Measurements from ENCODE around the gene DNAAF5. TPM values are rescaled to one million over a fixed set of nuclear protein-coding genes. Genes with fewer than 3 reads are reported as not detected.
A peak's percentile ranks its signal among the peaks of the same experiment; 100 is the strongest.

Gene DNAAF5
- total RNA-seq, 1 donor from 2014 or later: 59.7 TPM

DNA sequence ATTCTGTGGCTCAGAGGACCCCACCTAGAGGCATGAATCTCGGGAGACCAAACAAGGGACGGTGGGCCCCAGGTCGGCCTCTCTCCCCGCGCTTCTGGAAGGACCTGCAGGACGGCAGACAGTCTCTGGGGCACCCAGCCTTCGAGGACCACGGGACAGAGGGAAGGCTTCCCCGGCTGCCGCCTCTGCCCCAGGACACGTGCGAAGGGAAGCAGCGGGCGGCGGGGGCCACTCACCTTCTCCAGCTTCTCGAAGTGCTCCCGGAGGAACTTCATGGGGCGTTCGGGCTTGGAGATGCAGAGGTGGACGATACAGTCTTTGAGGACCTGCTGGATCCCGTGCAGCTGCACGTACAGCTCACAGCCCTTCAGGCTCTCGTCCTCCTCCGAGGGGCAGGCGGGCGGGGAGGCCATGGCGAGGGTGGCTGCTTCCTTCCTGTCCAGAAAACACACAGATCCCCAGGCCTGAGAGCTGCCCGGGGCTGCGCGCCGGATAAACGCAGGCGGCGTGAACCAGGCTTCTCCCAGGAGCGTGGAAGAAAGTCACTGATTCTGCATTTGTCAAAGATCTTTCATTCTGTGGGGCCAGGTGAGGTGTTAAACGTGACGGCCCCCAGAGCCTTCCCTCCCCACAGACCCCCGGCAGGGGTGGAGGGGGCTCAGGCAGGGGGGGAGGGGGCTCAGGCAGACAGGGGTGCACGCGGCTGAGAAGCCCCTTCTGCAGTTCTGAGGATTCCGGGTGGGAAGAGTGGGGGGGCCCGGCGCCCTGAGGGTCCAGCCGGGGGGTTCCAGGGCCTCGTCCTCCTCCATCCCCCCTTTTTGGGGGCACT is 15.2 kb upstream of the DNAAF5 start:
- DNase-seq (ENCODE audit: low read depth): no peak
- H3K36me3 ChIP-seq (ENCODE audit: control insufficient read depth, insufficient read depth, low read length): no peaks in the 10 kb centered on the region
- H3K27me3 ChIP-seq (ENCODE audit: control insufficient read depth, insufficient read depth, low read length): no peaks in the 10 kb centered on the region
- H3K4me3 ChIP-seq (ENCODE audit: low read depth, low read length): peak overlapping the region; percentile 31
- no peak for TF ChIP-seq CTCF (IDR thresholded peaks at IDR 0.05; ENCODE audit: insufficient read depth, low read length, poor library complexity, severe bottlenecking)

- Histone ChIP-seq H3K27me3 (ENCODE audit: control insufficient read depth, insufficient read depth, low read length) (no peaks in the 10 kb centered on the region), H3K36me3 (ENCODE audit: control insufficient read depth, insufficient read depth, low read length) (no peaks in the 10 kb centered on the region), H3K4me3 (ENCODE audit: low read depth, low read length) (peak overlapping the region; percentile 31)
- no peak for DNase-seq (ENCODE audit: low read depth)
- no peak for TF ChIP-seq CTCF (IDR thresholded peaks at IDR 0.05; ENCODE audit: insufficient read depth, low read length, poor library complexity, severe bottlenecking)
Measured at GRCh38 chr7:711922-712380, 14.5 kb upstream of the DNAAF5 start.

DNA sequence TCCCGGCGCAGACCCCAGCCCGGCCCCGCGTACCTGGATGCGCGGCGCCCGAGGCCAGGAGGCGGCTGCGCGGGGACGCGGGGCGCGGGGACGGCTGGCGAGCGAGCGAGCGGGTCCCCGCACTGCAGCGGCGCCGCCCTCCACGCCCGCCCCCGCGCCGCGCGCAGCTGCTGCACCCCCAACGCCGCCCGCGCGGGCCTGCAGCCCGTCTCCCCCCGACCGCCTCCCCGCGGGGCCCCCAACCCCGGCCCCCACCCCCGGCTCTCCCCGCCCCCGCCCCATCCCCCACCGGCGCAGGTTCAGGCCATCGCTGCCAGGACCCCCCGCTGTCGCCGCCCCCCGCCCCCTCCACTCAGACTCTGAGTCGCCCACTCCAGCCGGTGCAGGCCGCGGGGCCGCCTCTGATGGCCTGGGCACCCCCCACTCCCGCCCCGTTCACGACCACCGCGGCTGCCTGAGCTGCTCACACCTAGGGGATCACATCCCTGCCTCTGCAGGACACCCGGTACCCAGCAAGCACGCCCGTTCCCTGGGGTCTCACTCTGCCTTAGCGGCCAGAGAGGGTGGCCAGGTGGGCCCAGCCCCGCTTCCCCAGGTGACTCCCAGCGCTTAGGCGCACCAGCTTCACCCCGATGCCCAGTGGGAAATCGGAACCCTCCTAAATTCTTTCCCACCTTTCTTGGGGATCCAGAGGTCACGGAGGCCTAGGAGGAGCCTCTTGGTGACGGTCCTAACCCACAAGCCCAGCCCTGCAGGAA is 13.9 kb upstream of the DNAAF5 start:
- TF ChIP-seq CTCF (IDR thresholded peaks at IDR 0.05; ENCODE audit: insufficient read depth, low read length, poor library complexity, severe bottlenecking): no peak
- H3K36me3 ChIP-seq (ENCODE audit: control insufficient read depth, insufficient read depth, low read length): no peaks in the 10 kb centered on the region
- no peaks in the 10 kb centered on the region for H3K27me3 ChIP-seq (ENCODE audit: control insufficient read depth, insufficient read depth, low read length)
- peak overlapping the region; percentile 31 for H3K4me3 ChIP-seq (ENCODE audit: low read depth, low read length)
- no peak for DNase-seq (ENCODE audit: low read depth)

DNA sequence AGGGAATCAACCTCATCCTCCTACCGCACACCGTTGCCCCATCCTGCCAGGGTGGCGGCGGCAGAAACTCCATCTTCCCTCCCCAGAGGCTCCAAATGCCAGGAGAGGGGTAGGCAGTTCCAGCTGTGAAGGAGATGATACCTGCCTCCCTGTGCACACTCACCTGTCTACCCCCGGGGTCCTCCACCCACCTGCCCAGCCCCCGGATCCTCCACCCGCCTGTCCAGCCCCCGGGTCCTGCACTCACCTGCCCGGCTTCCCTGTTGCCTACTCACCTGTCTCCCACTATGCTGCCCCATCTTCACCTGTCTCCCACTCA is 13.4 kb upstream of the DNAAF5 start:
- TF ChIP-seq CTCF (IDR thresholded peaks at IDR 0.05; ENCODE audit: insufficient read depth, low read length, poor library complexity, severe bottlenecking): no peak
- no peaks in the 10 kb centered on the region for H3K36me3 ChIP-seq (ENCODE audit: control insufficient read depth, insufficient read depth, low read length)
- no peaks in the 10 kb centered on the region for H3K27me3 ChIP-seq (ENCODE audit: control insufficient read depth, insufficient read depth, low read length)
- H3K4me3 ChIP-seq (ENCODE audit: low read depth, low read length): no peak overlapping the region
- no peak for DNase-seq (ENCODE audit: low read depth)

DNA sequence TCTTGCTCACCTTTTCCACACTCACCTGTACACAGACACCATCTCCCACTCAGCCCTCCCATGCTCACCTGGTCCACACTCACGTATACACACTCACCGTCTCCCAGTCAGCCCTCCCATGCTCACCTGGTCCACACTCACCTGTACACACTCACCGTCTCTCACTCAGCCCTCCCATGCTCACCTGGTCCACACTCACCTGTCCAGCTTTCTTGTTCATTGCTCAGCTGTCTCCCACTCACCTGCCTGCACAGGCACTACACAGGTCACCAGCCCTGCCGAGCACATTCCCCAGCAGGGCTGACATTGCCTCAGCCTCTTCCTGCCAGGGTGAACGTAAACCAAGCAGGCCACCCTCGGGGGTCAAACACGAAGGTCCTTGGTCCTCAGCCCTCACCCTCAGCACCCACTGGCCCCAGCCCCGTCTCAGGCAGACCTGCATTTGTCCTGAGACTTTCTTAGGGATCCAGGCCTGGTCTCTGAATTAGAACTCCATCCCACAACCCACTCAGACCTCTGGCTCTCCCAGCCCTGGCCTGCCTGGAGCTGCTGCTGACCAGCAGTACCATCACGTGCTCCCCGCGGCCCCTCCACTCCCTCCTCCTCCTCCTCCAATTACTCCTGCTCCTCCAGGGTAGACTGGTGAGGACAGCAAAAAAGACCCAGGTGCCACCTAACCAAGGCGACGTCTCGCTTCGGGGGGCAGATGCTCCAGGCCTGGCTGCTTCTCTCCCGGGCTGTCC is 12.8 kb upstream of the DNAAF5 start:
- Histone ChIP-seq H3K36me3 (ENCODE audit: control insufficient read depth, insufficient read depth, low read length) (no peaks in the 10 kb centered on the region), H3K27me3 (ENCODE audit: control insufficient read depth, insufficient read depth, low read length) (no peaks in the 10 kb centered on the region), H3K4me3 (ENCODE audit: low read depth, low read length) (no peak overlapping the region)
- DNase-seq (ENCODE audit: low read depth): no peak
- TF ChIP-seq CTCF (IDR thresholded peaks at IDR 0.05; ENCODE audit: insufficient read depth, low read length, poor library complexity, severe bottlenecking): no peak
